ENCODE measurements around the gene ATG10. TPM values are rescaled to one million over a fixed set of nuclear protein-coding genes. Genes with fewer than 3 reads are reported as not detected.
"Not testable (repeated sequence)": the region's sequence is repeated elsewhere in the genome, so short reads cannot be mapped to it uniquely, and the experiment has no call there.

ATG10 gene
- total and polyA plus RNA-seq, 2 of the 8 experiments (the other 6 are each of a cell fraction or from before 2014, with no cell fraction given), result 3.7 to 8.8 TPM

DNA sequence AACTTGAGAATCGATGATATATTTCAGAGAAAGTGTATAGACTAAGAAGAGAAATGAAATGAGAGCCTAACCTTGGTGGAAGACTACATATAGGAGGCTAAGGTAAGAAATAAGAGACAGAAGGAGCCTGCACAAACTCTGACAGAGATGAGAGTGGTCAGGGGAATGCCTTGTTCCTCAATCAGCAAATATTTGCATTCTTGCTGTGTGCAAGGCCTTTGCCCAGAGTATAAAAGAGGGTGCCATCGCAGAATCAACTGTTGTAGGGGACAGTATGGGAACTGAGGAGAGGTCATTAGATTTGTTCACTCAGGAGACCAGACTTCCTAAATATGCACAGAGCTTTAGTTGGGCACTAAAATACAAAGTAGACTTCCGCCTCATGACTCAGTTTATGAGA, 137.2 kb downstream of the ATG10 start:
- Histone ChIP-seq H4K5ac (ENCODE audit: insufficient read length, low read depth, low read length) (no peak overlapping the region), H3K4me1 (replicated peaks in 1 of 4; ENCODE audit: control insufficient read depth in 3 of 4, insufficient read depth in 4 of 4, low read length in 3 of 4) (peaks cover 0 to 7% (median 1%) of the 10 kb centered on the region in 4 experiments; a peak in 3 of 7 replicates), H3K4ac (replicated peaks; ENCODE audit: insufficient read length, low read depth, low read length) (no peak overlapping the region), H2BK5ac (ENCODE audit: low read depth, low read length) (no peak overlapping the region), H2AK5ac (ENCODE audit: low read depth, low read length) (no peak overlapping the region), H3K27me3 (replicated peaks in 1 of 4; ENCODE audit: control insufficient read depth in 3 of 4, extremely low read depth in 1 of 4, insufficient read depth in 3 of 4, low read length in 3 of 4) (no peaks in the 10 kb centered on the region), H2AFZ (ENCODE audit: low read length) (no peak overlapping the region), H3K9ac (replicated peaks in 1 of 4; ENCODE audit: extremely low read depth in 1 of 4, low read depth in 3 of 4, low read length in 3 of 4) (no peak overlapping the region), H3K18ac (ENCODE audit: extremely low read depth, low read length) (no peak overlapping the region), H2BK20ac (ENCODE audit: low read length) (no peak overlapping the region), H4K20me1 (replicated peaks in 1 of 2; ENCODE audit: control insufficient read depth in 1 of 2, insufficient read depth in 2 of 2, low read length in 2 of 2) (no peaks in the 10 kb centered on the region), H4K91ac (replicated peaks; ENCODE audit: insufficient read length, low read length) (no peak overlapping the region), H3K27ac (ENCODE audit: low read depth, low read length) (no peak overlapping the region), H2BK12ac (ENCODE audit: low read depth, low read length) (no peak overlapping the region), H3K56ac (replicated peaks; ENCODE audit: insufficient read length, low read depth, low read length) (no peak overlapping the region), H3K9me3 (ENCODE audit: insufficient read depth in 2 of 2, low read depth in 1 of 2, low read length in 1 of 2) (no peaks in the 10 kb centered on the region), H2BK120ac (replicated peaks; ENCODE audit: low read depth, low read length) (no peak overlapping the region), H3K79me1 (ENCODE audit: low read depth, low read length) (no peaks in the 10 kb centered on the region), H3K23ac (ENCODE audit: insufficient read length) (no peak overlapping the region), H4K8ac (ENCODE audit: extremely low read depth, insufficient read depth, low read length) (no peak overlapping the region), H2BK15ac (ENCODE audit: low read length) (no peak overlapping the region), H3K14ac (ENCODE audit: insufficient read length) (no peak overlapping the region), H3K4me2 (ENCODE audit: insufficient read depth in 1 of 2, low read depth in 2 of 2, low read length in 2 of 2) (no peak overlapping the region), H3K36me3 (ENCODE audit: control insufficient read depth in 2 of 4, insufficient read depth in 4 of 4, low read length in 3 of 4) (no peaks in the 10 kb centered on the region), H3K23me2 (ENCODE audit: low read depth, low read length) (no peaks in the 10 kb centered on the region), H3K4me3 (ENCODE audit: extremely low read depth in 1 of 4, insufficient read depth in 2 of 4, low read depth in 3 of 4, low read length in 4 of 4) (no peak overlapping the region), H3K79me2 (ENCODE audit: control insufficient read depth in 1 of 2, insufficient read depth in 2 of 2, low read length in 2 of 2) (no peaks in the 10 kb centered on the region)
- no peak for TF ChIP-seq RAD21 (IDR thresholded peaks at IDR 0.05 in 1 of 2, conservative IDR thresholded peaks at IDR 0.05 in 1 of 2; ENCODE audit: low read depth in 2 of 2, low read length in 2 of 2)
- FAIRE-seq (no peak), DNase-seq (ENCODE audit: low read depth in 1 of 2, low spot score in 2 of 2) (no peak)
- CTCF ChIA-PET (ENCODE audit: partially characterized antibody), result interaction anchor here (0.6 to 1.2 kb wide), 3 partner anchors 16 to 133 kb away, joined by 3 to 5 read pairs (median 3); no protein-coding TSS in a partner anchor
- WGBS, 2 experiments (ENCODE audit: extremely low coverage in 1 of 2, insufficient coverage in 1 of 2, insufficient read length in 1 of 2, insufficient replicate concordance in 2 of 2, low coverage in 1 of 2, low lambda C conversion rate in 2 of 2, missing lambda C conversion rate in 1 of 2), result 86% methylated on average over 3 of the region's 3 CpGs; no CpG with 5 or more reads in 1 of the 2 experiments
- POLR2A ChIA-PET (ENCODE audit: partially characterized antibody), result no interaction called here

GRCh38 chr5:82109915-82110314, 138.1 kb downstream of the ATG10 start:
- POLR2A ChIA-PET (ENCODE audit: partially characterized antibody); H3K9ac ChIP-seq (replicated peaks in 1 of 4; ENCODE audit: extremely low read depth in 1 of 4, low read depth in 3 of 4, low read length in 3 of 4); H2AFZ ChIP-seq (ENCODE audit: low read length); H3K27ac ChIP-seq (ENCODE audit: low read depth, low read length); H4K8ac ChIP-seq (ENCODE audit: extremely low read depth, insufficient read depth, low read length); DNase-seq (ENCODE audit: low read depth in 1 of 2, low spot score in 2 of 2); H3K14ac ChIP-seq (ENCODE audit: insufficient read length); H3K56ac ChIP-seq (replicated peaks; ENCODE audit: insufficient read length, low read depth, low read length); H3K4me2 ChIP-seq (ENCODE audit: insufficient read depth in 1 of 2, low read depth in 2 of 2, low read length in 2 of 2); H4K91ac ChIP-seq (replicated peaks; ENCODE audit: insufficient read length, low read length); CTCF ChIA-PET (ENCODE audit: partially characterized antibody); H3K9me3 ChIP-seq (ENCODE audit: insufficient read depth in 2 of 2, low read depth in 1 of 2, low read length in 1 of 2); H3K23me2 ChIP-seq (ENCODE audit: low read depth, low read length); H4K20me1 ChIP-seq (replicated peaks in 1 of 2; ENCODE audit: control insufficient read depth in 1 of 2, insufficient read depth in 2 of 2, low read length in 2 of 2); H2BK120ac ChIP-seq (replicated peaks; ENCODE audit: low read depth, low read length); H2BK15ac ChIP-seq (ENCODE audit: low read length); H2BK12ac ChIP-seq (ENCODE audit: low read depth, low read length); H4K5ac ChIP-seq (ENCODE audit: insufficient read length, low read depth, low read length); H2BK20ac ChIP-seq (ENCODE audit: low read length); FAIRE-seq; H2AK5ac ChIP-seq (ENCODE audit: low read depth, low read length); H3K4me3 ChIP-seq (ENCODE audit: extremely low read depth in 1 of 4, insufficient read depth in 2 of 4, low read depth in 3 of 4, low read length in 4 of 4); H3K27me3 ChIP-seq (replicated peaks in 1 of 4; ENCODE audit: control insufficient read depth in 3 of 4, extremely low read depth in 1 of 4, insufficient read depth in 3 of 4, low read length in 3 of 4); H3K4me1 ChIP-seq (replicated peaks in 1 of 4; ENCODE audit: control insufficient read depth in 3 of 4, insufficient read depth in 4 of 4, low read length in 3 of 4); H3K79me2 ChIP-seq (ENCODE audit: control insufficient read depth in 1 of 2, insufficient read depth in 2 of 2, low read length in 2 of 2); H3K23ac ChIP-seq (ENCODE audit: insufficient read length); H3K4ac ChIP-seq (replicated peaks; ENCODE audit: insufficient read length, low read depth, low read length); H3K79me1 ChIP-seq (ENCODE audit: low read depth, low read length); H3K36me3 ChIP-seq (ENCODE audit: control insufficient read depth in 2 of 4, insufficient read depth in 4 of 4, low read length in 3 of 4); H3K18ac ChIP-seq (ENCODE audit: extremely low read depth, low read length); H2BK5ac ChIP-seq (ENCODE audit: low read depth, low read length): not testable (repeated sequence)
- 93% methylated on average over 2 of the region's 2 CpGs; no CpG with 5 or more reads in 1 of the 2 experiments for WGBS, 2 experiments (ENCODE audit: extremely low coverage in 1 of 2, insufficient coverage in 1 of 2, insufficient read length in 1 of 2, insufficient replicate concordance in 2 of 2, low coverage in 1 of 2, low lambda C conversion rate in 2 of 2, missing lambda C conversion rate in 1 of 2)

All from H1 (cell line).